Endothelial cell of umbilical vein (primary cell): ENCODE data around the gene CHI3L1. TPM values are rescaled to one million over a fixed set of nuclear protein-coding genes. Genes with fewer than 3 reads are reported as not detected.

Experiments
- BruUV-seq: library from RNA; stranded (reverse); fragments of 400-500 nt; replicated peaks from 2 replicates; lab custom pipeline; 2021; lab: Mats Ljungman, UMichigan
- CTCF ChIA-PET: fragments of 300-600, 350-600 bp; sonication (Branson Sonifier 250); formaldehyde crosslinking; loops from one replicate; lab custom pipeline; 2021; ENCODE audit warnings: antibody characterized with exemption, inconsistent platforms; lab: Charles Lee
- POLR2A ChIA-PET: fragments of 300-600, 350-600 bp; sonication (Branson Sonifier 250); formaldehyde crosslinking; loops from one replicate; lab custom pipeline; 2021; ENCODE audit warnings: antibody characterized with exemption, inconsistent platforms; lab: Charles Lee
- DNase-seq: peaks from one replicate; pipeline ENCODE4 v3.0.0-alpha.2; 2011; ENCODE audit warnings: low read depth, low spot score
- FAIRE-seq: peaks from 2 replicates; lab custom pipeline; 2011; peaks lifted over from hg19 to GRCh38; lab: Jason Lieb, UNC
- H2AFZ ChIP-seq: 2 replicates; pipeline ENCODE4 v1.6.0; 2012; ENCODE audit warnings: low read depth, low read length, control low read depth, inconsistent platforms
- H3K27ac ChIP-seq: 2 replicates; pipeline ENCODE4 v1.5.1; 2011; ENCODE audit warnings: low read depth, mild to moderate bottlenecking, control low read depth, low read length, moderate library complexity; ENCODE audit not compliant: insufficient read depth
- H3K27me3 ChIP-seq, 2 experiments: 2 replicates each; pipeline versions ENCODE4 v1.6.0 to v1.6.1; 2011; ENCODE audit warnings: low read length in 2 of 2, mixed read lengths in 1 of 2; ENCODE audit not compliant: control insufficient read depth in 2 of 2, insufficient read depth in 2 of 2
- H3K36me3 ChIP-seq, 2 experiments: 2 replicates in 1 of 2; 3 replicates in 1 of 2; pipeline ENCODE4 v1.5.1; 2011; ENCODE audit warnings: low read length in 2 of 2, mild to moderate bottlenecking in 1 of 2, moderate library complexity in 1 of 2; ENCODE audit not compliant: control insufficient read depth in 2 of 2, insufficient read depth in 2 of 2; ENCODE audit errors: extremely low read depth in 1 of 2
- H3K4me1 ChIP-seq: 3 replicates; pipeline ENCODE4 v1.5.1; 2011; ENCODE audit warnings: mild to moderate bottlenecking, low read length; ENCODE audit not compliant: control insufficient read depth, insufficient read depth; ENCODE audit errors: extremely low read depth
- H3K4me2 ChIP-seq: 2 replicates; pipeline ENCODE4 v1.6.1; 2011; ENCODE audit warnings: low read length, control low read depth, mixed read lengths; ENCODE audit not compliant: insufficient read depth
- H3K4me3 ChIP-seq, 3 experiments: fragments of 200-600 bp in 1 of 3; sonication (generic), shearing (Covaris generic) in 1 of 3; replicated peaks in 1 of 3; 2 replicates each; pipeline ENCODE4 v1.5.1; 2011 to 2016; ENCODE audit warnings: control low read depth in 3 of 3, low read length in 3 of 3, mild to moderate bottlenecking in 2 of 3, inconsistent platforms in 1 of 3, low read depth in 1 of 3, moderate library complexity in 1 of 3; ENCODE audit not compliant: insufficient read depth in 1 of 3
- H3K79me2 ChIP-seq: 2 replicates; pipeline ENCODE4 v1.6.0; 2012; ENCODE audit warnings: low read length, inconsistent platforms; ENCODE audit not compliant: control insufficient read depth, insufficient read depth
- H3K9ac ChIP-seq: replicated peaks from 2 replicates; pipeline ENCODE3; 2011; ENCODE audit warnings: low read length, control low read depth; ENCODE audit not compliant: insufficient read depth; ENCODE audit errors: extremely low read depth
- H3K9me1 ChIP-seq: replicated peaks from 3 replicates; pipeline ENCODE4 v1.6.0; 2011; ENCODE audit warnings: mild to moderate bottlenecking, low read length; ENCODE audit not compliant: control insufficient read depth, insufficient read depth; ENCODE audit errors: extremely low read depth
- H3K9me3 ChIP-seq: replicated peaks from 2 replicates; pipeline ENCODE4 v1.5.1; 2012; ENCODE audit warnings: low read length, inconsistent platforms; ENCODE audit not compliant: control insufficient read depth, insufficient read depth
- H4K20me1 ChIP-seq: replicated peaks from 2 replicates; pipeline ENCODE3; 2011; ENCODE audit warnings: mild to moderate bottlenecking, low read length; ENCODE audit not compliant: control insufficient read depth, insufficient read depth; ENCODE audit errors: extremely low read depth
- EZH2 ChIP-seq: IDR thresholded peaks from 2 replicates; pipeline ENCODE4 v1.6.1; 2012; ENCODE audit warnings: borderline replicate concordance, low read depth, mild to moderate bottlenecking, moderate library complexity, low read length, inconsistent platforms; ENCODE audit not compliant: severe bottlenecking
- JUN ChIP-seq: IDR thresholded peaks from 2 replicates; pipeline ENCODE4 v1.6.1; 2011; ENCODE audit warnings: borderline replicate concordance, low read depth; ENCODE audit not compliant: insufficient read length, insufficient read depth
- POLR2A ChIP-seq: IDR thresholded peaks from 2 replicates; pipeline ENCODE4 v1.6.1; 2012; ENCODE audit warnings: low read depth, mild to moderate bottlenecking, control low read depth, low read length
- dilution Hi-C: fragments of 300-500 bp; cut with MboI; formaldehyde crosslinking; loops from one replicate; pipeline ENCODE4 v1.15.0; 2019; ENCODE audit warnings: low sequenced_read_pairs; ENCODE audit not compliant: extremely low pct_ligation_motif_present
- intact Hi-C: fragments of 100-400 bp; cut with micrococcal nuclease; formaldehyde crosslinking; loops from one replicate; pipeline ENCODE4 v1.10.0; 2022
- polyA plus RNA-seq, 4 experiments: library from polyadenylated mRNA; depleted of rRNA in 3 of 4; stranded (reverse) in 3 of 4; unstranded in 1 of 4; fragments of >200 nt; gene quantifications; 2 replicates each; pipeline versions ENCODE4 v1.2.1 to v1.2.3, GENCODE V29; 2011 to 2012; ENCODE audit warnings: missing spikeins in 1 of 4
- total RNA-seq: library from RNA; stranded (reverse); gene quantifications from 2 replicates; pipeline ENCODE4 v1.2.3, GENCODE V29; 2021
- TF ChIP-seq, protein P1 (sequence below), 2 donors: IDR thresholded peaks; 1 replicate in 1 of 2; 2 replicates in 1 of 2; pipeline ENCODE4 v1.5.1; 2011; ENCODE audit warnings: low read length in 2 of 2, mild to moderate bottlenecking in 2 of 2, moderate library complexity in 2 of 2, control low read depth in 1 of 2, inconsistent platforms in 1 of 2, low read depth in 1 of 2; ENCODE audit not compliant: insufficient read depth in 1 of 2; ENCODE audit errors: extremely low read depth in 1 of 2
- TF ChIP-seq, protein P2 (sequence below): IDR thresholded peaks from 2 replicates; pipeline ENCODE4 v1.6.1; 2011; ENCODE audit not compliant: insufficient read depth, insufficient read length

The CHI3L1 gene
- total and polyA plus RNA-seq, 2 donors (not counting 3 experiments of a cell fraction or from before 2014, with no cell fraction given): not detected

DNA sequence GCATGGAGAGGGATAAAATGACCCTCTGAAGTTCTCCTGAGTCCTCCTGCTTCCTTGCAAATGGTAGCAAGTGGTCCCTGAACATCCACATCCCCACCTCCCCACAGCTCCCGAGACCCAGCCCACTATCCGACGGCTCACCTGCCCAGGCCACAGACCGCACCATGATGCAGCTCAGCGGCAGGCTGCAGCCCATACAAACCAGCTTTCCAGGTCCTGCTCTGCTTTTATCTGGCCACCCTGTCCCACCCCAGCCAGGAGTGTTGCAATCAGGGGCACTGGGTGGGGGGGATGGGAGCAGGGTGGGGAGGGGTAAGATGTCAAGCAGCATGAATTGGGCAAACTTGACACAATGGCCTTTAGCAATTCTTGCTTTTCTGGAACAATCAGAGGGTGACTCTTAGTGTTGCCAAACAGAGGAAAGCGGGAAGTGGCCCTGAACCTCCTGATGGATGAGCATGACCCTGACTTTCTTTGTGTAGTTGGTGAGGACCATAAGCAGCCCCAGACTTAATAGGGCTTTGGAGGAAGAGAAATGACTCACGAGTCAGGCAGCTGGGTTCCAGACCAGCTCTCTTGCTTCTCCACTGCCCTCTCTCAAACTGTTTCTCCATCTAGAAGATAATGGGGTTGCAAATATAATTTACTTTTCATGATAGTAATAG is 43.1 kb upstream of the CHI3L1 start, which contains the start of gene CHIT1:
CHIT1 (minus strand) TSS at position 203 of the 665 bp plus-strand sequence; CDS start at position 166, 37 bp downstream.
- intact Hi-C loops: no loop called here
- H3K36me3 ChIP-seq: no peaks in the 10 kb centered on the region
- no peaks in the 10 kb centered on the region for H3K4me1 ChIP-seq
- FAIRE-seq (no peak), DNase-seq (no peak)
- ChIA-PET CTCF (interaction anchor here (3.5 kb wide), 1 partner anchor 14 kb away, joined by 20 read pairs; no protein-coding TSS in a partner anchor), POLR2A (no interaction called here)
- no TSS peak for BruUV-seq
- H3K79me2 ChIP-seq: no peaks in the 10 kb centered on the region
- dilution Hi-C loops: no loop called here
- H3K4me3 ChIP-seq: no peak within 1 kb of the TSS
- no peaks in the 10 kb centered on the region for H3K9me3 ChIP-seq
- no peaks in the 10 kb centered on the region for H3K9me1 ChIP-seq
- no peaks in the 10 kb centered on the region for H4K20me1 ChIP-seq
- H3K4me2 ChIP-seq: no peak within 1 kb of the TSS
- TF ChIP-seq EZH2: no peak
- no peak for TF ChIP-seq JUN
- TF ChIP-seq POLR2A: no peak
- TF ChIP-seq, protein P1, sequence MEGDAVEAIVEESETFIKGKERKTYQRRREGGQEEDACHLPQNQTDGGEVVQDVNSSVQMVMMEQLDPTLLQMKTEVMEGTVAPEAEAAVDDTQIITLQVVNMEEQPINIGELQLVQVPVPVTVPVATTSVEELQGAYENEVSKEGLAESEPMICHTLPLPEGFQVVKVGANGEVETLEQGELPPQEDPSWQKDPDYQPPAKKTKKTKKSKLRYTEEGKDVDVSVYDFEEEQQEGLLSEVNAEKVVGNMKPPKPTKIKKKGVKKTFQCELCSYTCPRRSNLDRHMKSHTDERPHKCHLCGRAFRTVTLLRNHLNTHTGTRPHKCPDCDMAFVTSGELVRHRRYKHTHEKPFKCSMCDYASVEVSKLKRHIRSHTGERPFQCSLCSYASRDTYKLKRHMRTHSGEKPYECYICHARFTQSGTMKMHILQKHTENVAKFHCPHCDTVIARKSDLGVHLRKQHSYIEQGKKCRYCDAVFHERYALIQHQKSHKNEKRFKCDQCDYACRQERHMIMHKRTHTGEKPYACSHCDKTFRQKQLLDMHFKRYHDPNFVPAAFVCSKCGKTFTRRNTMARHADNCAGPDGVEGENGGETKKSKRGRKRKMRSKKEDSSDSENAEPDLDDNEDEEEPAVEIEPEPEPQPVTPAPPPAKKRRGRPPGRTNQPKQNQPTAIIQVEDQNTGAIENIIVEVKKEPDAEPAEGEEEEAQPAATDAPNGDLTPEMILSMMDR (IDR thresholded peaks at IDR 0.05; ENCODE audit: extremely low read depth in 1 of 2, insufficient read depth in 1 of 2, low read depth in 1 of 2, low read length in 2 of 2): no peak
- TF ChIP-seq, protein P2, sequence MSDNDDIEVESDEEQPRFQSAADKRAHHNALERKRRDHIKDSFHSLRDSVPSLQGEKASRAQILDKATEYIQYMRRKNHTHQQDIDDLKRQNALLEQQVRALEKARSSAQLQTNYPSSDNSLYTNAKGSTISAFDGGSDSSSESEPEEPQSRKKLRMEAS: no peak
- H2AFZ ChIP-seq: no peak within 1 kb of the TSS
- no peak within 1 kb of the TSS for H3K9ac ChIP-seq
- no peak within 1 kb of the TSS for H3K27ac ChIP-seq
- H3K27me3 ChIP-seq: peaks cover 14 to 16% of the 10 kb centered on the region in 2 experiments
